ENCODE measurements around the gene TEAD4.

GRCh38 chr12:2959505-2960389 is 550 bp downstream of the TEAD4 start:
- TF ChIP-seq CTCF (IDR thresholded peaks at IDR 0.05) (peak; percentile 13), EZH2phosphoT487 (IDR thresholded peaks at IDR 0.05) (peak; percentile 44)

Measured in neural progenitor cell (in vitro differentiated cells).